GM19025 (cell line): ENCODE results near the gene PNISR.
A peak's percentile ranks its signal among the peaks of the same experiment; 100 is the strongest.
"Not testable (repeated sequence)": the region's sequence is repeated elsewhere in the genome, so short reads cannot be mapped to it uniquely, and the experiment has no call there.

ENCODE experiments used
- ATAC-seq: cut with Tn5 transposase; IDR thresholded peaks from one replicate; pipeline ENCODE4 v1.9.1; 2021; ENCODE audit warnings: mild to moderate bottlenecking, low read depth, moderate library complexity; ENCODE audit not compliant: unreplicated experiment

Gene PNISR

DNA sequence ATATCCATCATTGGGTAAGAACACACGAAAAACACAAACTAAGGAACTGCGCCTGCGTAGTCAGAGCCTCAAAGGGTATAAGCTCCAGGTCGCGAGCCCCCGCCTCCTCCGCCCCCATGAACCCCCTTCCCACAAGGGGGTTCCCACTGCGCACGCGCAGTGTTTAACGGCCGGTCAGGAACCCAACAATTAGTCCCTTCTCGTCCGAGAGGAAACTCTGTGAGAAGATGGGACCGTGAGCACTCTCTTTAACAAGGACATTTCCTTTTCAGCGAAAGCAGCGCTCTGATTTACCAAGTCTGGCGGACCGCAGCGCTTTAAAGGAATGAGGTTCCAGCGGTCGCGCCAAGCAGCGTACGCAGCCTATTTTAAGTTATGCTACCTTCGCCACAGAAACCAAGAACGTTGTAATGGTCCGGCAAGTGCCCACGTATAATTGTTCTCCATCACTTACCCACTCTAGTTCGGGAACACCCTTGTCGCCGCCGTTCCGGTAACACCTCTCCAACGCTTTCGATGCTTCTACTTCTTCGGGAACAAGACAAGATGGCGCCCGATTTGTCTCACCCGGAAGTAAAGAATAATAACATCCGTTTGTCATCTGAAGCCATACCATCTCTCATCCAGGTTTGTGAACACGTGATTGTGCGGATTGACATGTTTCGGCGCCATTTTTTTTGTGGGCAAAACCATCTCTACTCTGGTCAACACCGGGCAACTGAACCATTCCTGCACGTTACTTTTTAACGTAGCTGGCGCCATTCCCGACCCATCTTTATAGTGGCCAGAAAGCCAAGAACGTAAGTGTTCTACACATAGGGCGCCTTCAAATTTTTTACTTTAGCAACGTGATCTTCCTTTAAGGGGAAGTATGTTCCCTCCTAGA lies at the start of gene PNISR:
Gene PNISR, minus strand, starts transcription at position 548 of the 886 bp plus-strand sequence. CDS start 10,649 bp downstream, outside the sequence.
- ATAC-seq = peak; percentile 86

GRCh38 chr6:99473730-99474129 lies 48.6 kb upstream of the PNISR start:
- ATAC-seq = no peak

GRCh38 chr6:99471638-99472037 lies 46.5 kb upstream of the PNISR start:
- no peak for ATAC-seq

DNA sequence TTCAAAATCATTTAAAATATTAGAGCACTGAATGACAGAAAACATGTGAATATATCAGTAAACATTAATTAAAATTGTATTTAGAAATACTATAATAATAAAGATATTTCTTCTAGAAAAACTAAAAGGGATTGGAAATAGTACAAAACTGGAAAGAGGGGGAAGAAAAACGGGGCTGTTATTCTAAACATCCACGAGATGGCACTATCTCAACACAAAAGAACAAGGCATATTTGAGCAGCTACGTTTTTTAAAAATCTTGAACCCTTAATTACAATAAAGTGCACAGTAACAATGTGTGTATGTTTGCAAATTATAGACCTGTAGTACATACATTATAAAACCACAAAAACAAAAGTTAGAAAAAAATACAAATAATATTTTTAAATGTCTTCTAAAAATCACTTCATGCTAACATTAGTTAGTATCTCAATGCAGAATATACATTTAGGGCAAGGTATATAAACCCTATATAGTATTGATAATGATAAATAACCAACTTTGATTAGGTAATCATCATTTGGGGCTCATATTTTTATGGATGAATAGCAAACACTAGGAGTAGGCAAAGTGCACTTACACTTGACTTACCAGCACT lies 42.5 kb upstream of the PNISR start:
- ATAC-seq = no peak

DNA sequence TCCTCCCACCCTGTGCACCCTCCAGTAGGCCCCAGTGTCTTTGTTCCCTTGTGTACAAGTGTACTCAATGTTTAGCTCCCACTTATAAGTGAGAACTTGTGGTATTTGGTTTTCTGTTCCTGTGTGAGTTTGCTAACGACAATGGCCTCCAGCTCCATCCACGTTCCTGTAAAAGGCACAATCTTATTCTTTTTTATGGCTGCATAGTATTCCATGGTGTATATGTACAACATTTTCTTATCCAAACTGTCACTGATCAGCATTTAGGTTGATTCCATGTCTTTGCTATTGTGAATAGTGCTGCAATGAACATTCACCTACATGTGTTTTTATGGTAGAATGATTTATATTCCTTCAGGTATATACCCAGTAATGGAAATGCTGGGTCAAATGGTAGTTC lies 34.0 kb upstream of the PNISR start:
- not testable (repeated sequence) for ATAC-seq

DNA sequence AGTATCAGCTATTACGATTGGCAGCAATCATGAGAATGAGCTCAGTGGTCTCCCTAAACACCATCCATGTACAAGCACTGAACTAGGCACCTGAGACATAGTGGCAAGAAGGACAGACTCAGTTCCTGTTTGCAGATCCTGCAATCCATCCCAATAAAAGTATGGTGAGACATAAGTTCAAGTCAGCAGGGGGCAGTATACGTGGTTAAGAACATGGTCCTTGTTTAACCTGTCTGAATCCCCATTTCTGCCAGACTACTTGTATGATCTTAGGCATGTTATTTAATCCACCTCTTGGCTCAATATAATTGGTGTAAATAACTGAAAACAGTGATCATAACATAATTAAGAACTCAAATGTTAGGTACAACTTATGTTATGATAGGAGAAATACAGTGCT lies 33.2 kb upstream of the PNISR start:
- no peak for ATAC-seq

DNA sequence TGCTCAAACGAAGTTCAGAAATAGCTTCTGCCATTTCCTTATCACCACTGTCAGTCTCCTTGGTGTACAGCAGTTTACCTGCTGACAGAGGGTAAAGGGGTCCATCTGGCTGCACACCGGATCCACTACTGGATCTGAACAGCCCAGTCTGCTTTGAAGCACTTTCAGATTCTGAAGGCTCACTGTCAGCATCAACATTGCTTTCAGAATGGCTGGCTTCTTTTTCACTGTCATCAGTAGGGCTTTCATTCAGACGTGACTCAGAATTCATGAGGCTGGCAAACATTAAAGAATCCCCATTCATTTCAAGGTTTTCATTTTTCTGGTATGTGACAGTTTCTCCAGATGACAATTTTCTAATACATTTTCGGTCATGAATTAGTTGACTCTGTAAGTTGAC lies 21.0 kb upstream of the PNISR start:
- ATAC-seq = peak; percentile 60

GRCh38 chr6:99434702-99435530 lies 9.8 kb upstream of the PNISR start:
- no peak for ATAC-seq

GRCh38 chr6:99432877-99433276 lies 7.8 kb upstream of the PNISR start:
- ATAC-seq = no peak

- no peak for ATAC-seq
Observed at GRCh38 chr6:99431901-99432300, 6.8 kb upstream of the PNISR start.

GRCh38 chr6:99427988-99428387 lies 2.9 kb upstream of the PNISR start:
- no peak for ATAC-seq

- ATAC-seq = no peak
Observed at GRCh38 chr6:99426451-99426757, 1.3 kb upstream of the PNISR start.

DNA sequence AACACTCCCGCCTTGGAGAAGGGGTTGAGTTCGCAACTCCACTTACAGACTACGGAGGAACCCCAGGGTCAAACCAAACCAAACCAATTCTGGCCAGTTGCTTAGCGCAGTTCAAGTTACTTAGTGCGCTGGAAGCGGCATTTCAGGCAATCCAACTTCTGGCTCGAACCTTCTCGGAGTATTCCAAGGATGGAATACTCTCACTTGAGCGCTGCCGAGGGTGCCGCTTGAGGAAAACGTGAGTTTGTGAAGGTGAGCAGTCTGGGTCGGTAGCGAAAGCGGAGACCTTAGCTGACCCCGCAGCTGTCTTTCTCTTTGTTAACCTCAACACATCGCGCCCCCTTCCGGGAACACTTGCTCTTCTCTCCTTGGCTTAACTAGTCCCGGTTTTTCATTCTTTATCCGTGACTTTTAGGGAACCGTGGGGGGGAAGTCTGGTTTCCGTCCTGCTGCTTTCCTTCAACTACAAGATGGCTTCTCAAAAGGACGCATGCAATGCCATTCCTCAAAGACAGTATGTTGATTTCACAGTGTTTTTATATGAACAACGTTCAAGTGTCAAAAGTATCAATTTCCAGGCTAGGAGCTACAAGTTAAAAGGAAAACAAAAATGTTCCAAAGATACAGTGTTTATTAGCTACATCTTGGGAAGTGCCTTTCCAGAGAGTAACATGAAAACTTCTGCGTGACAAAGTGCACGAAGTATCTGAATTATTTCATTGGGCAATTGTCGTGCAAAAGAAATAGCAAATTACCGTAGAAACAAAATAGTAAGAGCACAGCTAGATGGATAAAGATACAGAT lies 741 bp upstream of the PNISR start:
- ATAC-seq = peak; percentile 51

- no peak for ATAC-seq
Observed at GRCh38 chr6:99424022-99424421, 1.1 kb downstream of the PNISR start.

DNA sequence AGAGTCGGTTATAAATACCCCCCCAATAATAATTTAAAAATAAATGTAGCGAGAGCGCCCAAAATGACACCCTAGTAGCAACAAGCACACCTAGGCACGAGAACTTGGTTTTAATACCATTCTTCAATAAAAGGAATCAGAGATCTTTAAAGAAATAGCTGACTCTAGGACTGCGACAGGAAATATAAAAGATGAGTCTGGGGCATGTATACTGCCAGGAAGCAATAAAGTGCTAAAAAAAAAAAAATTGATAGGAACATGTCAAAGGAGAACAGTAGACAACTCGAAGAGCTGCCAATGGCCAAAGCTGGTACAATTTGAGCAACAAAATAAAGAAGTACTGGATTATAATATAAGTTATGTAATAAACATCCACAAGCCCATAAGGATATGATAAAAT lies 2.2 kb downstream of the PNISR start:
- ATAC-seq = no peak

GRCh38 chr6:99416892-99417767 lies 8.0 kb downstream of the PNISR start:
- ATAC-seq = peak; percentile 75

DNA sequence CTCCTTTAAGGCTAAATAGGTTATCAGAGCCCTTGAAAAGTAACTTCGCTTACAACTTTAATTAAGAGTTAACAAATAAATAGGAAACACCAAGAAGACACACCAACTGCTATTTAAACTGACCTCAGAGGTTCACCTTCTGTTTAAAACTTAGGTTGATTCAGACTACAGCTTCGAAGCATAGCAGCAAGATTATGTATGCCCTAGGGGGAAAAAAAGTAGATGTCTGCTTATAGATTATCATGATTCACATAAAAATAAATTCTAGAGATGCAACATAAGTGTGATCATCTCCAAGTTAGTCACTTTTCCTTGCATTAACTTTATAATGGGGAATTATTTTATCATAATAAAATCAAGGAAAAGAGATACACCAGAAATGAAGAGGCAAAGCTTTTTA lies 8.9 kb downstream of the PNISR start:
- no peak for ATAC-seq

DNA sequence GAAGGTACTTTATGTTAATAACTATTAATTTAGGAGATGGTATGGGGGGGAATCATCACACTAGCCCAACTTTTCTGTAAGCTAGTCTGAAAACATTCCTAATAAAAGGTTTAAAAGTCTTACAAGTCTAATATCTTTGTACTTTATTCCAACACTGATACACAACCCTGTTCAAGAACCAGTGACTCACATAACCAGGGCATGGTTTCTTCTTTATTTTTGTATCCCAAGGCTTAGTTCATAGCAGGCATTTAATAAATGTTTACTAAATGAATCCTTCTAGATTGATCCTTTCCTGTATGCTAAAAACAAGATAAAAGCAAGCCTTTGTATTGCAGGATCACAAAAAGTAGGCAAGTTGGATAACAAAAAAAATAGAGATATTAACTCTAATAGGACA lies 9.7 kb downstream of the PNISR start:
- no peak for ATAC-seq

- ATAC-seq = no peak
Observed at GRCh38 chr6:99412065-99412464, 13.0 kb downstream of the PNISR start.

DNA sequence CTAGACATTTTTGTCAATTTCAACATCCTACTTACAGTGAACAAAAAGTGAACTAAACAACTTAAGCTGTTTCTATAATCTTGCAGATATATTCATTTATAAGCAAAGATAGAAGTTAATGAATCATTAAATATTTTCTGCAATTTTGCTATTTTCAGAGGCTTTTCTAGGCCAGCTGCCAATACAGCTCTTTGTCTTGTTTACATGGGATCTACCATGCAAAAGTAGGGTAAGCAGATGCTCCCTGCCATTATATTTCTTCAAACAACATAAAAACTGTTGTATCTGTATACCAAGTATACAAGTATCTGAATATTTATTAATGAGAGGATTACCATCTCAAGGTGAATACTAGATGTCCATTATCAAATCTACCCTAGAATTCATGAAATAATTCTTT lies 15.4 kb downstream of the PNISR start:
- ATAC-seq = no peak
